Measurements from ENCODE around the gene NRXN3. TPM values are rescaled to one million over a fixed set of nuclear protein-coding genes. Genes with fewer than 3 reads are reported as not detected.

The NRXN3 gene
- total RNA-seq, 1 donor from 2014 or later = 19.8 TPM

GRCh38 chr14:79555429-79555828 lies 1385.3 kb downstream of the NRXN3 start:
- H3K4me3 Mint-ChIP-seq = no peak overlapping the region
- no peaks in the 10 kb centered on the region for H3K27me3 Mint-ChIP-seq
- no peak for DNase-seq (ENCODE audit: extremely low spot score, unreplicated experiment)
- no peak for TF ChIP-seq CTCF (conservative IDR thresholded peaks at IDR 0.05)
- H3K36me3 Mint-ChIP-seq = peaks cover 7% of the 10 kb centered on the region
- H3K4me1 Mint-ChIP-seq (ENCODE audit: unreplicated experiment) = peaks cover 21% of the 10 kb centered on the region
- H3K9me3 Mint-ChIP-seq = peaks cover 13% of the 10 kb centered on the region
- H3K27ac Mint-ChIP-seq = no peak overlapping the region

GRCh38 chr14:79557309-79557708 lies 1387.1 kb downstream of the NRXN3 start:
- no peak for TF ChIP-seq CTCF (conservative IDR thresholded peaks at IDR 0.05)
- H3K4me3 Mint-ChIP-seq = no peak overlapping the region
- DNase-seq (ENCODE audit: extremely low spot score, unreplicated experiment) = no peak
- H3K27ac Mint-ChIP-seq = no peak overlapping the region
- H3K4me1 Mint-ChIP-seq (ENCODE audit: unreplicated experiment) = peaks cover 8% of the 10 kb centered on the region
- peaks cover 7% of the 10 kb centered on the region for H3K36me3 Mint-ChIP-seq
- peaks cover 13% of the 10 kb centered on the region for H3K9me3 Mint-ChIP-seq
- no peaks in the 10 kb centered on the region for H3K27me3 Mint-ChIP-seq

- Mint-ChIP-seq H3K27ac (no peak overlapping the region), H3K36me3 (peaks cover 7% of the 10 kb centered on the region), H3K9me3 (peaks cover 12% of the 10 kb centered on the region), H3K4me1 (ENCODE audit: unreplicated experiment) (no peaks in the 10 kb centered on the region), H3K4me3 (no peak overlapping the region), H3K27me3 (no peaks in the 10 kb centered on the region)
- DNase-seq (ENCODE audit: extremely low spot score, unreplicated experiment) = no peak
- no peak for TF ChIP-seq CTCF (conservative IDR thresholded peaks at IDR 0.05)
Measured at GRCh38 chr14:79562185-79562584, 1392.0 kb downstream of the NRXN3 start.

- peaks cover 4% of the 10 kb centered on the region for H3K9me3 Mint-ChIP-seq
- no peak overlapping the region for H3K4me3 Mint-ChIP-seq
Measured at GRCh38 chr14:79564371-79564770, 1394.2 kb downstream of the NRXN3 start.

GRCh38 chr14:79567306-79567705 lies 1397.1 kb downstream of the NRXN3 start:
- no peak for DNase-seq (ENCODE audit: extremely low spot score, unreplicated experiment)
- Mint-ChIP-seq H3K27ac (no peak overlapping the region), H3K4me1 (ENCODE audit: unreplicated experiment) (peaks cover 26% of the 10 kb centered on the region), H3K36me3 (peaks cover 3% of the 10 kb centered on the region), H3K27me3 (peaks cover 3% of the 10 kb centered on the region), H3K4me3 (no peak overlapping the region), H3K9me3 (peaks cover 4% of the 10 kb centered on the region)
- TF ChIP-seq CTCF (conservative IDR thresholded peaks at IDR 0.05) = no peak

More at GRCh38 chr14:79564371-79564770, 1394.2 kb downstream of the NRXN3 start:
- Mint-ChIP-seq H3K36me3 (peaks cover 3% of the 10 kb centered on the region), H3K27me3 (peaks cover 3% of the 10 kb centered on the region), H3K4me1 (ENCODE audit: unreplicated experiment) (peaks cover 10% of the 10 kb centered on the region), H3K27ac (no peak overlapping the region)
- TF ChIP-seq CTCF (conservative IDR thresholded peaks at IDR 0.05) = no peak
- DNase-seq (ENCODE audit: extremely low spot score, unreplicated experiment) = no peak

- no peak overlapping the region for H3K4me3 Mint-ChIP-seq
- DNase-seq (ENCODE audit: extremely low spot score, unreplicated experiment) = no peak
- H3K36me3 Mint-ChIP-seq = peaks cover 3% of the 10 kb centered on the region
- no peak overlapping the region for H3K27ac Mint-ChIP-seq
- peaks cover 3% of the 10 kb centered on the region for H3K27me3 Mint-ChIP-seq
- peaks cover 32% of the 10 kb centered on the region for H3K4me1 Mint-ChIP-seq (ENCODE audit: unreplicated experiment)
- peaks cover 4% of the 10 kb centered on the region for H3K9me3 Mint-ChIP-seq
- no peak for TF ChIP-seq CTCF (conservative IDR thresholded peaks at IDR 0.05)
Measured at GRCh38 chr14:79568594-79568993, 1398.4 kb downstream of the NRXN3 start.
